RWPE2 (cell line): ENCODE results near the gene ZNF804B.

Experiments
- ATAC-seq: fragments of 200-7000 bp; cut with Tn5 transposase; 3 replicates; pipeline ENCODE4 v1.9.1; 2021; ENCODE audit warnings: low read depth
- DNase-seq: peaks from one replicate; pipeline ENCODE4 v3.0.0-alpha.2; 2020; ENCODE audit warnings: low spot score
- H3K27ac ChIP-seq: fragments of 450-650 bp; 2 replicates; pipeline ENCODE4 v1.5.1; 2017; ENCODE audit warnings: mild to moderate bottlenecking; ENCODE audit not compliant: poor library complexity, severe bottlenecking
- H3K27me3 ChIP-seq: fragments of 250-450 bp; sonication (Bioruptor Pico); 2 replicates; pipeline ENCODE4 v1.5.1; 2021; ENCODE audit warnings: mild to moderate bottlenecking, moderate library complexity; ENCODE audit not compliant: insufficient read depth, poor library complexity, severe bottlenecking
- H3K36me3 ChIP-seq: fragments of 250-450 bp; sonication (Bioruptor Pico); 2 replicates; pipeline ENCODE4 v1.5.1; 2020; ENCODE audit warnings: low read depth, mild to moderate bottlenecking, moderate library complexity
- H3K4me1 ChIP-seq: fragments of 250-450 bp; sonication (Bioruptor Pico); 2 replicates; pipeline ENCODE4 v1.5.1; 2021; ENCODE audit warnings: mild to moderate bottlenecking, moderate library complexity; ENCODE audit not compliant: insufficient read depth, poor library complexity, severe bottlenecking
- H3K4me3 ChIP-seq: fragments of 250-450 bp; sonication (Bioruptor Pico); 2 replicates; pipeline ENCODE4 v1.5.1; 2021; ENCODE audit warnings: mild to moderate bottlenecking, moderate library complexity; ENCODE audit not compliant: severe bottlenecking
- H3K9me3 ChIP-seq: fragments of 250-450 bp; sonication (Bioruptor Pico); 2 replicates; pipeline ENCODE4 v1.5.1; 2021; ENCODE audit warnings: mild to moderate bottlenecking, moderate library complexity; ENCODE audit not compliant: severe bottlenecking
- TF ChIP-seq, protein P1 (sequence below): fragments of 450-650 bp; IDR thresholded peaks from one replicate; pipeline ENCODE4 v1.5.1; 2017; ENCODE audit warnings: mild to moderate bottlenecking, moderate library complexity; ENCODE audit not compliant: poor library complexity, severe bottlenecking

ZNF804B gene

DNA sequence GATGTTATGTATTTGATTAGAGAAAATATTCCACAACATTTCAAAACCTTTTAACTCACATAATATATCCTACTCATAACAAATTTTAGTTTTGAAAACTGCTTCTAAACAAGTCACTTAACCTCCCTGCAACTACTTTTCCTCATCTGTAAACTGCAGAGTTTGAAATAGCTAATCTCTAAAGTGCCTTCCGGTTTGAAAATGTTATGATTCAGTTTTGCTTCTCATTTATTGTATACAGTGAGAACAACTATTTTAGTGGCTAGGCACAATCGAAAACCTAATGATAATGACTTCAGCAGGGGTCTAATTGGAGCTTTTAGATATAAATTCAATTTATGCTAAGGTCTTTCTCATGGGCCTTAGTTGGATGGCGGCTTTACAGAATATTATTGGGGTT is 66.7 kb downstream of the ZNF804B start:
- H3K36me3 ChIP-seq = no peaks in the 10 kb centered on the region

DNA sequence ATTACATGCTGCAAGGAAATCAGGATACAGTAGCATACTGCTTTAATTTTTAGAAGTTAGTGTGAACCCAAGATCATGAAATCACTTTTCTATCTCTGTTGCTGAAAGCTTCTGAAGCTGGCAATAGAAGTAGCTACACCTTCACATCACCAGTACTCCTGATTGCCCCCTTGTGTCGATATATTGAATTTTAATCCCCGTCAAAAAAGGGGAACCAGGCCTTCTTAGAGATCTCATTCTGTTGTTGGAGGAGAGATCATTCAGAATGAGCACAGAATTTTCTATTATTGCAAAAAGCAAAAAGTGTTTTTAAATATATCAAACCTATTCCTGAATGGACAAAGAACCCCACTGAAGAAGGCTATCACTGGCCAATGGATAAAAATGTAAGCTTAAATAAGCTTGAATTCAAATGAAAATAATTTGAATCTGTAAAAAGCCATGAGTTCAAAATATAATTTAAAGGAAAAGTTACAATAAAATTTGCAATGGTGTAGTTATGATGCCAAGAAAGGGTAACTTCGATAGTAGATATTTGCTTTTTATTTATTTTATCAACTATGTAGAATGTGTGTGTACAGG is 75.7 kb downstream of the ZNF804B start:
- no peak for DNase-seq

More for the DNA sequence above, 66.7 kb downstream of the ZNF804B start:
- no peak overlapping the region for H3K27ac ChIP-seq
- H3K27me3 ChIP-seq = peaks cover 7% of the 10 kb centered on the region
- no peaks in the 10 kb centered on the region for H3K9me3 ChIP-seq
- no peak overlapping the region for H3K4me3 ChIP-seq
- ATAC-seq (no peak), DNase-seq (no peak)
- TF ChIP-seq, protein P1, sequence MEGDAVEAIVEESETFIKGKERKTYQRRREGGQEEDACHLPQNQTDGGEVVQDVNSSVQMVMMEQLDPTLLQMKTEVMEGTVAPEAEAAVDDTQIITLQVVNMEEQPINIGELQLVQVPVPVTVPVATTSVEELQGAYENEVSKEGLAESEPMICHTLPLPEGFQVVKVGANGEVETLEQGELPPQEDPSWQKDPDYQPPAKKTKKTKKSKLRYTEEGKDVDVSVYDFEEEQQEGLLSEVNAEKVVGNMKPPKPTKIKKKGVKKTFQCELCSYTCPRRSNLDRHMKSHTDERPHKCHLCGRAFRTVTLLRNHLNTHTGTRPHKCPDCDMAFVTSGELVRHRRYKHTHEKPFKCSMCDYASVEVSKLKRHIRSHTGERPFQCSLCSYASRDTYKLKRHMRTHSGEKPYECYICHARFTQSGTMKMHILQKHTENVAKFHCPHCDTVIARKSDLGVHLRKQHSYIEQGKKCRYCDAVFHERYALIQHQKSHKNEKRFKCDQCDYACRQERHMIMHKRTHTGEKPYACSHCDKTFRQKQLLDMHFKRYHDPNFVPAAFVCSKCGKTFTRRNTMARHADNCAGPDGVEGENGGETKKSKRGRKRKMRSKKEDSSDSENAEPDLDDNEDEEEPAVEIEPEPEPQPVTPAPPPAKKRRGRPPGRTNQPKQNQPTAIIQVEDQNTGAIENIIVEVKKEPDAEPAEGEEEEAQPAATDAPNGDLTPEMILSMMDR = no peak
- H3K4me1 ChIP-seq = no peaks in the 10 kb centered on the region

DNA sequence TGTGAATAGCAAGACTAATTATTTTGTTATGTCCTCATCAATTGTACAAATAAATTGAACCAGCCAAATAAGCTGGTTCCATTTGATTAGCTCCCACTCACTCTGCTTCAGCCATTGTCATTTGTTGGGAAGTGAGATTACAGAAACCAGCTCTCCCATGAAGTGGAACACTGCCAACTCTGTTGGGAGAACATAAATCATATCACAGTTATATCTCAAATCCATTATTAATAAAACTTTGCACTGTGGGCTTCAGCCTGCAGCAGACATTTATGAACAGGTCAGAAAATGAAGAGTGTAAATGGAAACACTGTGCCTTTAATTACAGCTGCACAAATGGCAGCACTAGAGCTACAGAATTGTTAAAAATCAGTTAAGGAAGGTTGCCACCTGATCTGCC is 82.7 kb downstream of the ZNF804B start:
- Histone ChIP-seq H3K27me3 (no peaks in the 10 kb centered on the region), H3K9me3 (no peaks in the 10 kb centered on the region), H3K36me3 (no peaks in the 10 kb centered on the region), H3K4me1 (no peaks in the 10 kb centered on the region), H3K4me3 (no peak overlapping the region), H3K27ac (no peak overlapping the region)
- ATAC-seq (no peak), DNase-seq (no peak)
- TF ChIP-seq, protein P1 = no peak

More for the DNA sequence above, 75.7 kb downstream of the ZNF804B start:
- Histone ChIP-seq H3K4me1 (no peaks in the 10 kb centered on the region), H3K36me3 (no peaks in the 10 kb centered on the region), H3K4me3 (no peak overlapping the region), H3K27ac (no peak overlapping the region), H3K9me3 (no peaks in the 10 kb centered on the region), H3K27me3 (no peaks in the 10 kb centered on the region)
- ATAC-seq = peak; percentile 42; the same call in 1 of the 3 replicates
- TF ChIP-seq, protein P1 = peak; percentile 54

GRCh38 chr7:88845091-88845490 is 85.6 kb downstream of the ZNF804B start:
- no peaks in the 10 kb centered on the region for H3K9me3 ChIP-seq
- no peak for ATAC-seq
- no peak for DNase-seq
- no peak overlapping the region for H3K27ac ChIP-seq
- H3K4me3 ChIP-seq = no peak overlapping the region
- no peaks in the 10 kb centered on the region for H3K4me1 ChIP-seq
- TF ChIP-seq, protein P1 = no peak
- H3K27me3 ChIP-seq = no peaks in the 10 kb centered on the region
- no peaks in the 10 kb centered on the region for H3K36me3 ChIP-seq

GRCh38 chr7:88851220-88851619 is 91.7 kb downstream of the ZNF804B start:
- H3K36me3 ChIP-seq = no peaks in the 10 kb centered on the region
- H3K27me3 ChIP-seq = no peaks in the 10 kb centered on the region
- no peaks in the 10 kb centered on the region for H3K9me3 ChIP-seq
- no peak overlapping the region for H3K27ac ChIP-seq
- TF ChIP-seq, protein P1 = no peak
- no peaks in the 10 kb centered on the region for H3K4me1 ChIP-seq
- no peak overlapping the region for H3K4me3 ChIP-seq
- no peak for ATAC-seq
- DNase-seq = no peak
